Left ventricle myocardium inferior (tissue), 1 donor: ENCODE data around the gene C1orf87. TPM values are rescaled to one million over a fixed set of nuclear protein-coding genes. Genes with fewer than 3 reads are reported as not detected.

Source experiments
- DNase-seq: peaks from one replicate; pipeline ENCODE4 v3.0.0-alpha.2; 2020
- H3K27ac ChIP-seq: fragments of 200-600 bp; replicated peaks from 2 replicates; pipeline ENCODE4 v1.8.0; 2021
- H3K27me3 ChIP-seq: fragments of 200-600 bp; 2 replicates; pipeline ENCODE4 v1.8.0; 2021; ENCODE audit warnings: low read depth
- H3K36me3 ChIP-seq: fragments of 200-600 bp; 2 replicates; pipeline ENCODE4 v1.8.0; 2021
- H3K4me1 ChIP-seq: fragments of 200-600 bp; 2 replicates; pipeline ENCODE4 v1.8.0; 2021
- H3K4me3 ChIP-seq: fragments of 200-600 bp; 2 replicates; pipeline ENCODE4 v1.8.0; 2021; ENCODE audit warnings: mild to moderate bottlenecking, moderate library complexity
- H3K9me3 ChIP-seq: fragments of 200-600 bp; replicated peaks from 2 replicates; pipeline ENCODE4 v1.8.0; 2021
- intact Hi-C: fragments of 100-400 bp; cut with micrococcal nuclease; formaldehyde crosslinking; loops from one replicate; pipeline ENCODE4 v1.11.0; 2022
- total RNA-seq: library from RNA; stranded (reverse); fragmentation: NEBNext Ultra II Directional; extraction: Animal tissue kit (Norgen Biotek cat#: 25700); gene quantifications from one replicate; pipeline ENCODE4 v1.2.1, GENCODE V29; 2021
- TF ChIP-seq, protein P1 (sequence below): fragments of 200-600 bp; IDR thresholded peaks from 2 replicates; pipeline ENCODE4 v1.8.0; 2021; ENCODE audit warnings: antibody characterized with exemption, mild to moderate bottlenecking, borderline replicate concordance
- donor health status: DM: no; HTN: yes; CAD: no; lungs with severe emphysema.

Gene C1orf87
- total RNA-seq, 1 donor from 2014 or later = not detected

DNA sequence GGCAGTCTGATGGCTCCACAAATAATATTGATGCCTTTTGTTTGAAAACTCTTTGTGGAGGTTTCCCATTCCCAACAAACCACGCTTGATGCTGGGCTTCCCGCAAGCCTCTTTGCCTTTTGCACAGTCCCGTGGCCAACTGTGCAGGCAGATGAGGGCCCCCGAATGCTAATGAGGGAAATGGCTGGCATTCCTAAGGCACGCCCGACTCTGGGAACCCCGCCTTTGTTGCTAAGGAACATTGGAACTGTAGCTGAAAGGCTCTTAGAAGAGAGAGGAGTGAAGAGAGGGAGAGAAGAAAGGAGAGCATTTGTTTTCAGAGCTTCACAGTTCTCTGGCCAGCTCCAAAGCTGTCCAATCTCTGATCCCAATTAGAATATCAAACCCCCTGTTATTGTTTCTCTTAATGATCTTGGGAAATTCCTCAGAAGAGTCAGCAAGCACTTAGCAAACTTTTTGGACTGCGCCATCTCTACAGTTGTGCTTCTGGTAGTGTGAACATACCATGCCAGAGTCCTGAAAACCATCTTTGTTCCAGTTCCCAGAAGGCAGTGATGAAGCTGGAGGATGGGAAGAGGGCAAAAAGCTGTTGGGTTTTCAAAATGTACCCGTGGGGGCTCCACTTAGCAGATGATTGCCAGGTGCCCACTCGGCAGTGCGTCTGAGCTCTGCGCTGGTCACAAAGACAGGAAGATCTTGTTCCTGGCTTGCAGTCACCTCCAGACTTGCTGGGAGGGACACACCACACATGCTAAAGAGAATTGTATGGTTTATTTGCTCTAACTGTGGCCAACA is 86.9 kb downstream of the C1orf87 start:
- Histone ChIP-seq H3K27me3 (peaks cover 29% of the 10 kb centered on the region), H3K4me3 (no peak overlapping the region), H3K9me3 (no peaks in the 10 kb centered on the region), H3K27ac (no peak overlapping the region), H3K4me1 (no peaks in the 10 kb centered on the region), H3K36me3 (no peaks in the 10 kb centered on the region)
- intact Hi-C loops = no loop called here
- no peak for DNase-seq
- TF ChIP-seq, protein P1, sequence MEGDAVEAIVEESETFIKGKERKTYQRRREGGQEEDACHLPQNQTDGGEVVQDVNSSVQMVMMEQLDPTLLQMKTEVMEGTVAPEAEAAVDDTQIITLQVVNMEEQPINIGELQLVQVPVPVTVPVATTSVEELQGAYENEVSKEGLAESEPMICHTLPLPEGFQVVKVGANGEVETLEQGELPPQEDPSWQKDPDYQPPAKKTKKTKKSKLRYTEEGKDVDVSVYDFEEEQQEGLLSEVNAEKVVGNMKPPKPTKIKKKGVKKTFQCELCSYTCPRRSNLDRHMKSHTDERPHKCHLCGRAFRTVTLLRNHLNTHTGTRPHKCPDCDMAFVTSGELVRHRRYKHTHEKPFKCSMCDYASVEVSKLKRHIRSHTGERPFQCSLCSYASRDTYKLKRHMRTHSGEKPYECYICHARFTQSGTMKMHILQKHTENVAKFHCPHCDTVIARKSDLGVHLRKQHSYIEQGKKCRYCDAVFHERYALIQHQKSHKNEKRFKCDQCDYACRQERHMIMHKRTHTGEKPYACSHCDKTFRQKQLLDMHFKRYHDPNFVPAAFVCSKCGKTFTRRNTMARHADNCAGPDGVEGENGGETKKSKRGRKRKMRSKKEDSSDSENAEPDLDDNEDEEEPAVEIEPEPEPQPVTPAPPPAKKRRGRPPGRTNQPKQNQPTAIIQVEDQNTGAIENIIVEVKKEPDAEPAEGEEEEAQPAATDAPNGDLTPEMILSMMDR = no peak

DNA sequence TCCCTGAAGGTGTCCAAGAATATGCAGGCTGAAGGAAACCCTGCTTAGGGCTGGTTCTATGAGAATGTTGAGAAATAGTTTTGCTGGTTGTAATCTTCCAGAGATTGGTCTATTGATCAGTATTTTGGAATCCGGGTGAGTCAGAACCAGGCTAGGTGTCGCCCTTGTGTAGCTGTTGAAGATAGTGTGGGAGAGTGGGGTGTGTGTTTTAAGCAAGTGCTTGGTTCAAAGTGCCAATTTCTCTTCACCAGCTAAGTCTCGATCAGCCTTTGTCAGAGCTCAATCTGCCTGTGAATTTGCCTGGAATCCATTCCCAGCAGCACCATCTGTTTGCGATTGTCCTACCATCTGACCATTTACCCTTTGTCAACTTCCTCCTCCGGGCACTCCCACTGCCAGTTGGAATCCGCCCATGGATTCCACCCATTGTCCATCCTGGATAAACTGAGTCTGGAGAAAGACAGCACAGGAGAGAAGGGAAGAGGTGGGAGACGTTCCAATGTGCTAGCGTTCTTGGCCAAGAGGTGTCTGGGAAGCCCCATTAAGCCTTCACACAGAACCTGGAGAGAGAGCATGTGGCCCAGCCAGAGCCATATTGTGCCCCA is 87.6 kb downstream of the C1orf87 start:
- DNase-seq = no peak
- intact Hi-C loops = no loop called here
- H3K27me3 ChIP-seq = peaks cover 29% of the 10 kb centered on the region
- H3K4me1 ChIP-seq = no peaks in the 10 kb centered on the region
- TF ChIP-seq, protein P1 = no peak
- H3K9me3 ChIP-seq = no peaks in the 10 kb centered on the region
- no peaks in the 10 kb centered on the region for H3K36me3 ChIP-seq
- H3K4me3 ChIP-seq = no peak overlapping the region
- no peak overlapping the region for H3K27ac ChIP-seq

DNA sequence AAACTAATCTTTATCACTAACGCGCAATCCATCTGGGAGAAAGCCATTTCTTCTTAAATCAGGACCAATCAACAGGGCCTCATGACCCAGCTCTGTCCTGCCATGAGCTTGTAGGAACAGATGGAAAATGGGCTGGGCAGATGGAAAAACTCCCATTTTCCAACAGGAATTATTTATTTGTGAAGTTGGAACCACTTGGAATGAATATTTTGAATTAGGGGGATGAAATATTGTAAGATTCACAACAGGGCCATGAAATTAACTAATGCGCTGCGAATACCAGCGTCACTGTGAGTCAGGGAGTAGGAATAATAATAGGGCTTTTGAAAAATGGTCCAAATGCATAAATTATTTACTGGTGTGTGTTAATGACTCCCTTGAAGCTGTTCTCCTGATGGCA is 93.9 kb downstream of the C1orf87 start:
- no peak for DNase-seq
- TF ChIP-seq, protein P1 = no peak
- H3K27ac ChIP-seq = no peak overlapping the region
- H3K4me1 ChIP-seq = no peaks in the 10 kb centered on the region
- no peak overlapping the region for H3K4me3 ChIP-seq
- no peaks in the 10 kb centered on the region for H3K36me3 ChIP-seq
- no peaks in the 10 kb centered on the region for H3K9me3 ChIP-seq
- intact Hi-C loops = no loop called here
- peaks cover 11% of the 10 kb centered on the region for H3K27me3 ChIP-seq

DNA sequence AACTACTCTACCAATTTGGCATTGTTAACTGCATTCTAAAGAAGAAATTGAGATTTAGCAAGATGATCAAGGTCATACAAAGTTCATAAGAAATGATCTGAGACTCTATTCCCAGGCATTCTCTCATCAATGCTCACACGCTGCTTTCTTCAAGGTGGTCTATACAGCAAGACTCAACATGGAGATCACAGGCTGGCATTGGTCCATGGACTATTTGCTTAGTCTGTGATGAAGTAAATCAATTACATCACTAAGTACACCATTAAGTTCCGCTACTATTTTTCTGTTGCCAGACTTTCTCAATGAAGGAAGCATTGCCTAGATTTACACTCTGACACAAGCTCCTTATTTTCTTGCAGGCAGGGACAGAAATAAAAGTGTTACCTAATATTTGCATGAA is 95.1 kb downstream of the C1orf87 start:
- H3K4me3 ChIP-seq = no peak overlapping the region
- peaks cover 11% of the 10 kb centered on the region for H3K27me3 ChIP-seq
- no peaks in the 10 kb centered on the region for H3K4me1 ChIP-seq
- no peak overlapping the region for H3K27ac ChIP-seq
- H3K9me3 ChIP-seq = no peaks in the 10 kb centered on the region
- no peaks in the 10 kb centered on the region for H3K36me3 ChIP-seq
- TF ChIP-seq, protein P1 = no peak
- DNase-seq = no peak
- intact Hi-C loops = no loop called here

DNA sequence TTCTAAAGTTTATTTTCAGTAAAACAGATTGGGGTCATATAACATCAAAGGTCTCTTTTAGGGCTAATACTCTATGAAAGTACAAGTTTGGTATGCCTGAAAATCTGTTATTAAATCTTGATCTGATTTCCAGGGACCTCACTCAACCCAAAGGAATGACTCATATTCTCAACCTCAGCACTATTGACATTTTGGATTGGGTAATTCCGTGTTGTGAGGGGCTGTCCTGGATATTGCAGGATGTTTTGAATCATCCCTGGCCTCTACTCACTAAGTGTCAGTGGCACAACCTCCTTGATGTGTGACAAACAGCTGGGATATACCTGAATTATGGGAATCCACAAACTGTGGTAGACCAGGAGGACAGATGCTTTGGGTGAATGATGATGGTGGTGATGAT is 95.5 kb downstream of the C1orf87 start:
- TF ChIP-seq, protein P1 = no peak
- Histone ChIP-seq H3K4me3 (no peak overlapping the region), H3K27ac (no peak overlapping the region), H3K4me1 (no peaks in the 10 kb centered on the region), H3K9me3 (no peaks in the 10 kb centered on the region), H3K36me3 (no peaks in the 10 kb centered on the region), H3K27me3 (peaks cover 11% of the 10 kb centered on the region)
- no peak for DNase-seq
- intact Hi-C loops = no loop called here
